HG03460 (cell line): ENCODE measurements around the gene FAM78B.

Source experiments
- ATAC-seq: cut with Tn5 transposase; IDR thresholded peaks from one replicate; pipeline ENCODE4 v1.9.1; 2021; ENCODE audit not compliant: unreplicated experiment

Gene FAM78B

GRCh38 chr1:166120281-166120680, 46.5 kb downstream of the FAM78B start:
- no peak for ATAC-seq

GRCh38 chr1:166119471-166119965, 47.3 kb downstream of the FAM78B start:
- no peak for ATAC-seq

- no peak for ATAC-seq
These were observed 49.0 kb downstream of the FAM78B start for GRCh38 chr1:166117776-166118175.

GRCh38 chr1:166116026-166116425, 50.8 kb downstream of the FAM78B start:
- ATAC-seq, result no peak

- no peak for ATAC-seq
These were observed 52.4 kb downstream of the FAM78B start for GRCh38 chr1:166114419-166114818.

- no peak for ATAC-seq
These were observed 53.2 kb downstream of the FAM78B start for GRCh38 chr1:166113630-166114029.

GRCh38 chr1:166113031-166113430, 53.8 kb downstream of the FAM78B start:
- no peak for ATAC-seq

GRCh38 chr1:166112425-166112824, 54.4 kb downstream of the FAM78B start:
- ATAC-seq, result no peak

- no peak for ATAC-seq
These were observed 55.4 kb downstream of the FAM78B start for GRCh38 chr1:166111430-166111829.

- no peak for ATAC-seq
These were observed 76.6 kb downstream of the FAM78B start for GRCh38 chr1:166090244-166090643.

GRCh38 chr1:166089804-166090203, 77.0 kb downstream of the FAM78B start:
- peak; percentile 55 for ATAC-seq

- ATAC-seq, result no peak
These were observed 78.2 kb downstream of the FAM78B start for GRCh38 chr1:166088572-166088955.

GRCh38 chr1:166087734-166088571, 78.8 kb downstream of the FAM78B start:
- ATAC-seq, result no peak

- ATAC-seq, result no peak
These were observed 80.5 kb downstream of the FAM78B start for GRCh38 chr1:166086113-166086883.

GRCh38 chr1:166084613-166085012, 82.2 kb downstream of the FAM78B start:
- ATAC-seq, result no peak

GRCh38 chr1:166083887-166084286, 82.9 kb downstream of the FAM78B start:
- ATAC-seq, result peak; percentile 69

- no peak for ATAC-seq
These were observed 84.2 kb downstream of the FAM78B start for GRCh38 chr1:166082601-166083000.

GRCh38 chr1:166080967-166081870, 85.6 kb downstream of the FAM78B start:
- ATAC-seq, result no peak

- no peak for ATAC-seq
These were observed 86.4 kb downstream of the FAM78B start for GRCh38 chr1:166080277-166080966.

- ATAC-seq, result no peak
These were observed 87.5 kb downstream of the FAM78B start for GRCh38 chr1:166079276-166079675.
